Stimulated activated CD4-positive, alpha-beta T cell treated with anti-CD3 and anti-CD28 coated beads, Interleukin-2, amount 100 ng/mL, for 4 hours (primary cell): Measurements from ENCODE around the gene C16orf74.

Experiments
- DNase-seq: peaks from one replicate; pipeline ENCODE4 v3.0.0-alpha.2; 2020; ENCODE audit warnings: low read depth

The C16orf74 gene

DNA sequence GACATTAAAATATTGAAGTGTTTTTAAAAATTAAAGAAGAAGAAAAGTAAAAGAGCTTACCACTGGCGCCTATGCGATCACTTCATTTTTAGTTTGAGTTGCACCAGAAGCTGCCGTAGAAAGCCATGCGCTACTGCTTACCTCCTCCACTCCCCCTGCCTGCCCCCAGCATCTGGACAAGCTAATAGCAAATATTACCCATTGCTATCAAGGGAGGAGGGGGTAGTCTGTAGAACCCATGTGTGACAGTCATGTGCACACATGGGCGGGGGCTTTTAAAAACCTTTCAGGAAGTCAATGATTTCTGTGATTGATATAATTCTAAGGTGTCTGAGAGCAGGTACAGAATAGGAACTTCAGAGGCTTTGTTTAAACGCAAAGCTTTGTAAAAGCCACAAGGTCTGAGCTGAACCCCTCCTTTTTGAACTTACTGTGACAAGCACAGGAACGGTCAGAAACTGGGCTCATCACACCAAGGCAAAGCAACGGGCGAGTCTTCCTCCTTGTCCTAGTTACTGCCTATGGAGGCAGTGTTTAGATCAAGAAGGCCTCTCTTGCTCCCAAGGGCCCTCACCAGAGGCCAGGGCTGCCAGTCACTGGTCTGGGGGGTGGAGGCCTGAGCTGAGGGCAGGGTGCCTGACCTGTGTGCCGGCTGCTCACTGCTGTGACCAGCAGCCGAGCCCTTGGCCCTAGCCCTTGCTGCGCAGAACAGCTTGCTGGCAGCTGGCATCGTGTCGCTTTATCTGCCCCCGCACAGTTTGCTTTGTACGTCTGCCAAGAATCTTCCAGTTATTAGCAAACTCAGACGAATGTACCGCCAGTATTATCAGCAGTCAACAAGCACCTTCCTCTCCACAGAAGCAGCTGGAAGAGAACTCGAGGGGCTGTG, 77.1 kb downstream of the C16orf74 start:
- DNase-seq, result no peak

DNA sequence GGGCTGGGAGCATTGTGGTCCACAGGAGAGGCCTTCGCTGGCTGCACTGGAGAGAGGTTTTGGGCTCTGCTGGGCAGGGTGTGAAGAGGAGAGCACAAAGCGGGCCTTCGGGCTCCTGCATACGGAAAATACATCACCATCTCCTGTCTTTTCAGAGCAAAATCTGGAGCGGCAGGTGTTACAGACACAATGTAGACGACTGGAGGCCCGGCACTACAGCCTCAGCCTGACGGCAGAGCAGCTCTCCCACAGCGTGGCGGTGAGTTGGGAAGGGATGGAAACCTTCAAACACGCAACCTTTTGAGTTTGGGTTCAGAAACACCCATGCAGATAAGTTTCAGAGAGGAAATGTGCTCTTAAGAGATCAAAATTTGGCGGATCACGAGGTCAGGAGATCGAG, 80.1 kb downstream of the C16orf74 start:
- no peak for DNase-seq

DNA sequence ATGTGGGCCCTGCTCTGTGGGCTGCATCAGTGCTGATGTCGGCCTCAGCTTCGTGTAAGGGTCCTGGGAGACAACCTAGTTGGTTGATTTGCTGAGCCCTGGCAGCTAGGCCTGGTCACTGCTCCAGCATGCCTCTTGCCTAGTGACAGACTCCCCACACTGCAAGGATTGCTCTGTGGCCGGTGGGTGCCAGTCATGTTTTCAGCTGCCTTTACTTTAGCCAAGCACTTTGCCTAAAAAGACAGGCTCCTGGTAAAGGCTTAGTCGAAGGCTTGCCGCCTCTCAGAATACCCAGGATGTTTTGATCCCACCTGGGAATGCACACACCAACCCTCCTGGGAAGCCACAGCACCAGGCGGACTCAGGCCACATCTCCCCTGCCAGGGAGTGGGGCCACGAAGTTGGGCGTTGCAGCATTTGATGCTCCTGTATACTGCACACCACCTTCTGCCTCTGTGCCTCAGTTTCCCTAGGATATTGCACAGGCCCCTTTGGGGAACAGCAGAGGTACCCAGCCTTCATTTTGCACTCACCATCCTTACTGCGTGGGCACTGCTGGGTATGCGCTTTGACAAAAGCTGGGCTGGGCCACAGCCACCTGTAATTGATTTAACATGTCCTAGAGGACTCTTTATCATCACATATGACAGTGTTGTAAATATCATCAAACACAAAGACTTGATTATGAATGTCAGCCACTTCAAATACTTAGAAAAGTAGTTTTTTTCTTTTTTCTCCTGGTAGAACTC, 82.0 kb downstream of the C16orf74 start:
- DNase-seq, result no peak

DNA sequence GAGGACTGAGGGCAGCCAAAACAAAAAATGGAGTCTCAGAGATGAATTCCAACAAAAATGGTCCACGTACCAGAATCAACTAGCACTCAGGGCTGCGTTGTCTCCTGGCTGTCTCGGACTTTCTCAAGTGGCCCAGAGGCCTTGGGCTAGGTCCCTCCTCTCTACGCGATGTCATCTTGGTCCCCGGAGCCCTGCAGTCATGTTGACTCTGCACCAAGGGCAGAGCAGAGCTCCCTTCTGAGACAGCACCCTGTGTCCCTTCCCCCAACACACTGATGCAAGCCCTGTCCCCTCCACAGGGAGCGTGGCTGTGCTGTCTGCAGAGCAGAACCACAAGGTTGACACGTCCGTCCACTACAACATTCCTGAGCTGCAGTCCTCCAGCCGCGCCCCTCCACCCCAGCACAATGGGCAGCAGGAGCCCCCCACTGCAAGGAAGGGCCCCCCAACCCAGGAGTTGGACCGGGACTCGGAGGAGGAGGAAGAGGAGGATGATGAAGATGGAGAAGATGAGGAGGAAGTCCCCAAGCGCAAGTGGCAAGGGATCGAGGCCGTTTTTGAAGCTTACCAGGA, 83.0 kb downstream of the C16orf74 start:
- DNase-seq, result no peak

- DNase-seq, result no peak
These were observed 83.6 kb downstream of the C16orf74 start for GRCh38 chr16:85667261-85667660.

- DNase-seq, result no peak
These were observed 85.0 kb downstream of the C16orf74 start for GRCh38 chr16:85665929-85666328.

DNA sequence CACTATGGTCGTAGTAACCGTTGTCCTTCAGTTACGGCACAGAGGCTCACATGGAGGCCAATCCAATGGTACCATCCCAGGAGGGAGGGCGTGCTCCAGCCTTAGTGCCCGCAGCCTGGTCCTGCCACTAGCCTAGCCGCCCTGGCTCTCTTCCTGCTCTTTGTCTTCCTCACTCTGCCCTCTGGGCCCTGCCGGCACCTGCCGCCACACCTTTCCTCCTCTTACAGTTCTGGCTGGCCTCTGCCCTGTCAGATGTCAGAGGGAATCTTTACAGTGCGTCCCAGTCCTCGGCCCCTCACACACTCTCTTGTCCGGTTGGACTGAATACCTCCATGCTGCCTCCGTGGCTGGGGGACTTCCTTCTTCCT, 85.5 kb downstream of the C16orf74 start:
- DNase-seq, result no peak

GRCh38 chr16:85664580-85665372, 86.1 kb downstream of the C16orf74 start:
- no peak for DNase-seq

DNA sequence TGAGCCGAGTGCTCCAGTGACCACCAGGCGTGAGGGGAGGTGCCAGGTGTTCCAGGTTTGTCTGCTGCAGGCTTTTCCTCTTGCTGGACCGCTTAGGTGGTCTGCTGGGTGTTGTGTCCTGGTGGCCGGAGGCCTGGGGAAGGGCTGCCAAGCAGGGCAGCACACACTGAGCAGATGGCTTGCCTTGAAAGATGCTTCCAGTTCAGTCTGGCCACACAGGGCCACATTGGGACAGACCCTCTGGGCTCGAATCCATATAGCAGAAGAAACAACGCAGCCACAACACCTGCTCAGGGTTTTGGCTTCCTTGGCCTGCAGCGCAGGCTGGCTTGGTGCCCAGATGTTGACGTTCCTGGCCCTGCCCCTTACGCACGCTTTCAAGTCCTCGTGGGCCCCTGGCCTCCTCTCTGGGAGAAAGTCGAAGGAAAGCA, 87.0 kb downstream of the C16orf74 start:
- DNase-seq, result no peak

DNA sequence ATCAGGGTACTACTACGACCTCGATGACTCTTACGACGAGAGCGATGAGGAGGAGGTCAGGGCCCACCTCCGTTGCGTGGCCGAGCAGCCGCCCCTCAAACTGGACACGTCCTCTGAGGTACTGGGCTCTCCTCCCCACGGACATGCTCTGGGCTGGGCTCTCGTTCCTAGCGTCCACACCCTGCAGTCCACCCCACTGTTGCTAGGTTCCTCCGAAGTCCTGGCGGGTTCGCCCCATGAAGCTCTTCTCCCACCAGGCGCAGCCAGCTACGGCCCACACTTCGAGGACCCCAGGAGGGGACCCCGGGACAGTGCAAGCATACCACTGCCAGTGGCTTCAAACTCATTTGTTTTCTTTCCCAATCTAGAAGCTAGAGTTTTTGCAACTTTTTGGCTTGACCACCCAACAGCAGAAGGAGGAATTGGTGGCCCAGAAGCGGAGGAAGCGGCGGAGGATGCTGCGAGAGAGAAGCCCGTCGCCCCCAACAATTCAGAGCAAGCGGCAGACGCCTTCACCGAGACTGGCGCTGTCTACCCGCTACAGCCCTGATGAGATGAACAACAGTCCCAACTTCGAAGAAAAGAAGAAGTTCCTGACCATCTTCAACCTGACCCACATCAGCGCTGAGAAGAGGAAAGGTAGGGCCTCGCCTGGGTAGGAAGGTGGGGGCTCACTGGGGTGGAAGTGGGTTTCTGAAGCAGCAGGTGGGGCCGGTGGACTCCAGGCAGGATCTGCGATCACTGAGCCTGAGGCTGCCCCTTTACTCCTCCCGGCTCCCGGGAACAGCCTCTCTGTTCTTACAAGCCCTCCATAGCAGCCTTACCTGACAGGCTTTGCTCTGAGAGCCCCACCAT, 87.7 kb downstream of the C16orf74 start:
- no peak for DNase-seq

DNA sequence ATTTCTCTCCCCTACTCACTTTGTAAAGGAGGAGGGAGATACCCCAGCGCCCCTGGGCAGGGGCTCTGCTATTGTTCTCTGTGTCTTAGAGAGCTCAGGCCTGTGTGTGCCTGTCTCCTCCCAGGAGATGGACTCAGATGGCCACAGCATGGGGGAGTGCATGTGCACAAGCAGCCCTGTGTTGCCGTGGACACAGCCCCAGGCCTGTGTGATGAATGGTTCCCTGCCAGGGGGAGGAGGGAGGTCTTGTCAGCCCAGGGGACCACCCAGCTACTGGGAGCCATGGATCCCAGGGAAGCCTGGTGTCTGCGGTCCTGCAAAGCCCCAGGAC, 88.4 kb downstream of the C16orf74 start:
- DNase-seq, result no peak

- DNase-seq, result no peak
These were observed 89.0 kb downstream of the C16orf74 start for GRCh38 chr16:85661740-85662481.

DNA sequence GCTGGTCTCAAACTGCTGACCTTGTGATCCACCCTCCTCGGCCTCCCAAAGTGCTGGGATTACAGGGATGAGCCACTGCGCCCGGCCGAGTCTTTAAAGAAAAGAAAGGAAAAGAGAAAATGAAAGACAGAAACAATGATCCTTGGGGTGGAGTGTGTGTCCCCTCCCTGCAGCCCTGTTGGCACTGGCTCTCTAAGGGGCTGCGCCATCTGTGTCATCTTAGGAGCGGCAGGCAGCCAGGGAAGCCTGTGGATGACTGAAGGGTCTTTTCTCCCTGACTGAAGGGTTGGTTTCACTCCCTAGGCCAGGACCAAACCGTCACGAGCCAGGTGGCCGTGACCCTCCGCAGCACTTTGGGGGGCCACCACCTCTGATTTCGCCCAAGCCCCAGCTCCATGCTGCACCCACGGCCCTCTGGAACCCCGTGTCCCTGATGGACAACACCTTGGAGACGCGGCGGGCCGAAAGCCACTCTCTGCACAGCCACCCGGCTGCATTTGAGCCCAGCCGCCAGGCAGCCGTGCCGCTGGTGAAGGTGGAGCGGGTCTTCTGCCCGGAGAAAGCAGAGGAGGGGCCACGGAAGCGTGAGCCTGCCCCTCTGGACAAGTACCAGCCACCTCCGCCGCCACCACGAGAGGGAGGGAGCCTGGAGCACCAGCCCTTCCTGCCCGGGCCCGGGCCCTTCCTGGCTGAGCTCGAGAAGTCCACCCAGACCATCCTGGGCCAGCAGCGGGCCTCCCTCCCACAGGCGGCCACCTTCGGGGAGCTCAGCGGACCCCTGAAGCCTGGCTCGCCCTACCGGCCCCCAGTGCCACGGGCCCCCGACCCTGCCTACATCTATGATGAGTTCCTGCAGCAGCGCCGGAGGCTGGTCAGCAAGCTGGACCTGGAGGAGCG, 89.8 kb downstream of the C16orf74 start:
- no peak for DNase-seq

GRCh38 chr16:85659805-85660511, 90.9 kb downstream of the C16orf74 start:
- peak; percentile 28 for DNase-seq

- DNase-seq, result no peak
These were observed 91.6 kb downstream of the C16orf74 start for GRCh38 chr16:85659336-85659735.

GRCh38 chr16:85658504-85659326, 92.2 kb downstream of the C16orf74 start:
- DNase-seq, result no peak

DNA sequence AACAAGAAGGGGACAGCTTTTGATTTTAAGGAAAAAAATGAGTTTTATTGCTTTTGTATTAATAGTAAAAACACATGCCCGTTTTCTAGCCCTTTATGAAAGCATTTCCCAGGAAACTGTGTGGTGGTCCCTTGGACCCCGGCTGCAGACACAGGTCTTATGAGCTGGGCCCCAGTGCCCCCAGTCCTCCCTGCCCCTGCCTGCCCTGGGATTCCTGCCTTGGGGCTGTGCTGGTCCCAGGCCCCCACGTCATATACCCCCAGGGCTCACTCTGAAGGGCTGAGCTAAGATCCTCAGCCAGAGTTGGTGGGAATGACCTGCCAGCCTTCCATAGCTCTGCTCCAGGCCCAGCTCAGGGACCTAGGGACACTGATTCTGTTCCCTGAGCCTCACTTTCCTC, 92.9 kb downstream of the C16orf74 start:
- DNase-seq, result no peak
